ENCODE results near the gene EFCAB10. TPM values are rescaled to one million over a fixed set of nuclear protein-coding genes. Genes with fewer than 3 reads are reported as not detected.

The EFCAB10 gene
- total RNA-seq, 1 experiment from 2014 or later = not detected

- Histone ChIP-seq H3K36me3 (ENCODE audit: control insufficient read depth, insufficient read depth, low read length) (no peaks in the 10 kb centered on the region), H3K4me1 (no peaks in the 10 kb centered on the region), H3K4me3 (ENCODE audit: low read depth, low read length) (no peak overlapping the region), H3K27me3 (replicated peaks; ENCODE audit: control insufficient read depth, insufficient read depth, low read length) (no peaks in the 10 kb centered on the region), H3K9me3 (0 out of 2 replicates have a peak, but pooled peaks cover 4% of the 10 kb centered on the region)
- no peak for DNase-seq
- no peak overlapping the region for H3K27ac Mint-ChIP-seq (ENCODE audit: unreplicated experiment)
- H3K36me3 Mint-ChIP-seq (ENCODE audit: insufficient read depth, unreplicated experiment) = peaks cover 9% of the 10 kb centered on the region
- no peak overlapping the region for H3K4me3 Mint-ChIP-seq (ENCODE audit: unreplicated experiment)
- no peaks in the 10 kb centered on the region for H3K27me3 Mint-ChIP-seq (ENCODE audit: insufficient read depth, unreplicated experiment)
- no peak for TF ChIP-seq CTCF (IDR thresholded peaks at IDR 0.05; ENCODE audit: insufficient read depth in 1 of 2, low read depth in 1 of 2, low read length in 1 of 2, severe bottlenecking in 1 of 2, unreplicated experiment in 1 of 2)
- H3K9me3 Mint-ChIP-seq (ENCODE audit: unreplicated experiment) = peaks cover 6% of the 10 kb centered on the region
- intact Hi-C loops (cut with micrococcal nuclease; ENCODE audit: unreplicated experiment) = no loop called here
- POLR2A ChIA-PET = no interaction called here
- no TSS peak for BruUV-seq (replicated peaks)
- CTCF ChIA-PET = no interaction called here
- H3K4me1 Mint-ChIP-seq (ENCODE audit: low read depth, unreplicated experiment) = no peaks in the 10 kb centered on the region
Observed at GRCh38 chr7:105621176-105621575, 39.9 kb upstream of the EFCAB10 start.

- H3K27me3 ChIP-seq (replicated peaks; ENCODE audit: control insufficient read depth, insufficient read depth, low read length) = no peaks in the 10 kb centered on the region
- Mint-ChIP-seq H3K4me3 (ENCODE audit: unreplicated experiment) (no peak overlapping the region), H3K27me3 (ENCODE audit: insufficient read depth, unreplicated experiment) (no peaks in the 10 kb centered on the region), H3K27ac (ENCODE audit: unreplicated experiment) (no peak overlapping the region), H3K36me3 (ENCODE audit: insufficient read depth, unreplicated experiment) (peaks cover 9% of the 10 kb centered on the region), H3K4me1 (ENCODE audit: low read depth, unreplicated experiment) (no peaks in the 10 kb centered on the region), H3K9me3 (ENCODE audit: unreplicated experiment) (no peaks in the 10 kb centered on the region)
- CTCF ChIA-PET = no interaction called here
- no peak for TF ChIP-seq CTCF (IDR thresholded peaks at IDR 0.05; ENCODE audit: insufficient read depth in 1 of 2, low read depth in 1 of 2, low read length in 1 of 2, severe bottlenecking in 1 of 2, unreplicated experiment in 1 of 2)
- DNase-seq = no peak
- no TSS peak for BruUV-seq (replicated peaks)
- H3K4me1 ChIP-seq = no peaks in the 10 kb centered on the region
- H3K9me3 ChIP-seq = no peaks in the 10 kb centered on the region
- POLR2A ChIA-PET = no interaction called here
- no peaks in the 10 kb centered on the region for H3K36me3 ChIP-seq (ENCODE audit: control insufficient read depth, insufficient read depth, low read length)
- intact Hi-C loops (cut with micrococcal nuclease; ENCODE audit: unreplicated experiment) = no loop called here
- H3K4me3 ChIP-seq (ENCODE audit: low read depth, low read length) = no peak overlapping the region
Observed at GRCh38 chr7:105619590-105619989, 38.3 kb upstream of the EFCAB10 start.

- intact Hi-C loops (cut with micrococcal nuclease; ENCODE audit: unreplicated experiment) = no loop called here
- Histone ChIP-seq H3K4me1 (no peaks in the 10 kb centered on the region), H3K27me3 (replicated peaks; ENCODE audit: control insufficient read depth, insufficient read depth, low read length) (no peaks in the 10 kb centered on the region), H3K4me3 (ENCODE audit: low read depth, low read length) (no peak overlapping the region), H3K9me3 (no peaks in the 10 kb centered on the region), H3K36me3 (ENCODE audit: control insufficient read depth, insufficient read depth, low read length) (no peaks in the 10 kb centered on the region)
- H3K27me3 Mint-ChIP-seq (ENCODE audit: insufficient read depth, unreplicated experiment) = no peaks in the 10 kb centered on the region
- BruUV-seq (replicated peaks) = no TSS peak
- POLR2A ChIA-PET = no interaction called here
- no peaks in the 10 kb centered on the region for H3K9me3 Mint-ChIP-seq (ENCODE audit: unreplicated experiment)
- TF ChIP-seq CTCF (IDR thresholded peaks at IDR 0.05; ENCODE audit: insufficient read depth in 1 of 2, low read depth in 1 of 2, low read length in 1 of 2, severe bottlenecking in 1 of 2, unreplicated experiment in 1 of 2) = no peak
- H3K36me3 Mint-ChIP-seq (ENCODE audit: insufficient read depth, unreplicated experiment) = peaks cover 4% of the 10 kb centered on the region
- peak in 1 of 2 experiments; percentile 11 for DNase-seq
- no peaks in the 10 kb centered on the region for H3K4me1 Mint-ChIP-seq (ENCODE audit: low read depth, unreplicated experiment)
- no peak overlapping the region for H3K27ac Mint-ChIP-seq (ENCODE audit: unreplicated experiment)
- CTCF ChIA-PET = no interaction called here
- H3K4me3 Mint-ChIP-seq (ENCODE audit: unreplicated experiment) = no peak overlapping the region
Observed at GRCh38 chr7:105618016-105618296, 36.7 kb upstream of the EFCAB10 start.

Data from Caco-2 (cell line).